Loucy (cell line): ENCODE measurements around the gene METTL15.

Source experiments
- H2AFZ ChIP-seq: fragments of 200-600 bp; sonication (generic); 2 replicates; pipeline ENCODE4 v1.6.0; 2016; ENCODE audit warnings: antibody characterized with exemption, mild to moderate bottlenecking, low read length, moderate library complexity
- H3F3A ChIP-seq: fragments of 200-600 bp; 2 replicates; pipeline ENCODE4 v1.6.0; 2016; ENCODE audit warnings: antibody characterized with exemption, low read depth, mild to moderate bottlenecking
- H3K27me3 ChIP-seq: fragments of 200-600 bp; sonication (generic); 2 replicates; pipeline ENCODE4 v1.6.1; 2014; ENCODE audit warnings: low read length, mild to moderate bottlenecking; ENCODE audit not compliant: insufficient read depth, poor library complexity, severe bottlenecking
- H3K36me3 ChIP-seq: fragments of 200-600 bp; sonication (generic); 2 replicates; pipeline ENCODE4 v1.6.1; 2016; ENCODE audit warnings: low read length; ENCODE audit not compliant: insufficient read depth
- H3K4me1 ChIP-seq: fragments of 200-600 bp; sonication (generic); 2 replicates; pipeline ENCODE4 v1.5.1; 2014; ENCODE audit warnings: low read length, mild to moderate bottlenecking; ENCODE audit not compliant: insufficient read depth, poor library complexity, severe bottlenecking
- H3K4me2 ChIP-seq: fragments of 200-600 bp; sonication (generic); 2 replicates; pipeline ENCODE4 v1.6.0; 2014; ENCODE audit warnings: antibody characterized with exemption, low read length, low read depth, mild to moderate bottlenecking; ENCODE audit not compliant: poor library complexity, severe bottlenecking
- H3K4me3 ChIP-seq: fragments of 200-600 bp; sonication (generic); 2 replicates; pipeline ENCODE4 v1.5.1; 2014; ENCODE audit warnings: low read length, mild to moderate bottlenecking, mixed read lengths; ENCODE audit not compliant: poor library complexity, severe bottlenecking
- H3K79me2 ChIP-seq: fragments of 200-600 bp; sonication (generic); 2 replicates; pipeline ENCODE4 v1.6.1; 2014; ENCODE audit warnings: low read length; ENCODE audit not compliant: insufficient read depth
- H3K9ac ChIP-seq: fragments of 200-600 bp; sonication (generic); 2 replicates; pipeline ENCODE4 v1.6.0; 2014; ENCODE audit warnings: mild to moderate bottlenecking, low read depth, low read length, moderate library complexity; ENCODE audit not compliant: poor library complexity, severe bottlenecking
- H3K9me2 ChIP-seq: fragments of 200-600 bp; sonication (generic); replicated peaks from 2 replicates; pipeline ENCODE4 v1.6.1; 2016; ENCODE audit warnings: low read depth, low read length, mixed read lengths
- H3K9me3 ChIP-seq: fragments of 200-600 bp; sonication (generic); 2 replicates; pipeline ENCODE4 v1.6.1; 2014; ENCODE audit warnings: mild to moderate bottlenecking, antibody characterized with exemption, low read length, low read depth; ENCODE audit not compliant: insufficient read depth
- H4K20me1 ChIP-seq: fragments of 200-600 bp; sonication (generic); 2 replicates; pipeline ENCODE4 v1.6.0; 2014; ENCODE audit warnings: antibody characterized with exemption, low read length, mild to moderate bottlenecking; ENCODE audit not compliant: insufficient read depth, poor library complexity, severe bottlenecking
- CTCF ChIP-seq: fragments of 200-600 bp; sonication (generic); conservative IDR thresholded peaks from 2 replicates; pipeline ENCODE4 v1.5.1; 2014; ENCODE audit warnings: mild to moderate bottlenecking, antibody characterized with exemption, low read length
- EZH2phosphoT487 ChIP-seq: fragments of 200-600 bp; IDR thresholded peaks from 2 replicates; pipeline ENCODE4 v1.6.1; 2018; ENCODE audit warnings: antibody characterized with exemption, mild to moderate bottlenecking, moderate library complexity, borderline replicate concordance

Gene METTL15

GRCh38 chr11:28139841-28140415, 31.7 kb downstream of the METTL15 start:
- Histone ChIP-seq H4K20me1 (no peaks in the 10 kb centered on the region), H3K4me1 (peaks cover 9% of the 10 kb centered on the region), H3K9me3 (peaks cover 21% of the 10 kb centered on the region; the same call in 1 of the 2 replicates), H3K9me2 (no peaks in the 10 kb centered on the region), H3K4me3 (no peak overlapping the region), H3F3A (no peaks in the 10 kb centered on the region), H3K27me3 (no peaks in the 10 kb centered on the region), H3K79me2 (no peaks in the 10 kb centered on the region), H3K9ac (no peak overlapping the region), H3K4me2 (no peak overlapping the region), H2AFZ (no peak overlapping the region), H3K36me3 (no peaks in the 10 kb centered on the region)
- TF ChIP-seq CTCF (no peak), EZH2phosphoT487 (no peak)

- TF ChIP-seq CTCF (no peak), EZH2phosphoT487 (no peak)
- no peaks in the 10 kb centered on the region for H3F3A ChIP-seq
- peaks cover 12% of the 10 kb centered on the region for H3K4me1 ChIP-seq
- no peak overlapping the region for H3K4me3 ChIP-seq
- H2AFZ ChIP-seq = no peak overlapping the region
- no peak overlapping the region for H3K9ac ChIP-seq
- H3K79me2 ChIP-seq = no peaks in the 10 kb centered on the region
- H4K20me1 ChIP-seq = no peaks in the 10 kb centered on the region
- no peaks in the 10 kb centered on the region for H3K9me2 ChIP-seq
- H3K27me3 ChIP-seq = no peaks in the 10 kb centered on the region
- H3K36me3 ChIP-seq = no peaks in the 10 kb centered on the region
- no peak overlapping the region for H3K4me2 ChIP-seq
- peaks cover 20% of the 10 kb centered on the region; the same call in 1 of the 2 replicates for H3K9me3 ChIP-seq
Measured at GRCh38 chr11:28140689-28141455, 32.7 kb downstream of the METTL15 start.

- Histone ChIP-seq H3K4me3 (no peak overlapping the region), H3K9me3 (peaks cover 10% of the 10 kb centered on the region; the same call in 1 of the 2 replicates), H3K9me2 (no peaks in the 10 kb centered on the region), H3K9ac (no peak overlapping the region), H3F3A (no peaks in the 10 kb centered on the region), H4K20me1 (no peaks in the 10 kb centered on the region), H3K27me3 (no peaks in the 10 kb centered on the region), H3K4me1 (peaks cover 12% of the 10 kb centered on the region), H3K79me2 (no peaks in the 10 kb centered on the region), H3K4me2 (no peak overlapping the region), H2AFZ (no peak overlapping the region), H3K36me3 (no peaks in the 10 kb centered on the region)
- TF ChIP-seq CTCF = no peak
- TF ChIP-seq EZH2phosphoT487 = no peak
Measured at GRCh38 chr11:28142724-28143123, 34.5 kb downstream of the METTL15 start.
